Ishikawa (cell line): ENCODE data around the gene LRRC3B.

Experiments used
- CEBPB ChIP-seq: IDR thresholded peaks from 2 replicates; pipeline ENCODE4 v1.6.1; 2012
- CREB1 ChIP-seq: IDR thresholded peaks from 2 replicates; pipeline ENCODE4 v1.6.1; 2012; ENCODE audit warnings: low read depth
- EGR1 ChIP-seq: IDR thresholded peaks from 2 replicates; pipeline ENCODE4 v1.6.1; 2012
- EP300 ChIP-seq: IDR thresholded peaks from 2 replicates; pipeline ENCODE4 v1.6.1; 2012; ENCODE audit warnings: borderline replicate concordance
- FOXM1 ChIP-seq: IDR thresholded peaks from 2 replicates; pipeline ENCODE4 v1.6.1; 2012; ENCODE audit warnings: low read depth, borderline replicate concordance
- NFIC ChIP-seq: IDR thresholded peaks from 2 replicates; pipeline ENCODE4 v1.6.1; 2012
- RAD21 ChIP-seq: IDR thresholded peaks from 2 replicates; pipeline ENCODE4 v1.6.1; 2012; ENCODE audit warnings: low read depth
- TAF1 ChIP-seq: IDR thresholded peaks from 2 replicates; pipeline ENCODE4 v1.6.1; 2012; ENCODE audit warnings: low read depth, mild to moderate bottlenecking
- TCF12 ChIP-seq: IDR thresholded peaks from 2 replicates; pipeline ENCODE4 v1.6.1; 2012; ENCODE audit warnings: low read depth
- TEAD4 ChIP-seq: IDR thresholded peaks from 2 replicates; pipeline ENCODE4 v1.6.1; 2012
- YY1 ChIP-seq: IDR thresholded peaks from 2 replicates; pipeline ENCODE4 v1.6.1; 2012; ENCODE audit warnings: low read depth
- ZBTB7A ChIP-seq: IDR thresholded peaks from 2 replicates; pipeline ENCODE4 v1.6.1; 2012; ENCODE audit warnings: low read depth
- TF ChIP-seq, protein P1 (sequence below): IDR thresholded peaks from 2 replicates; pipeline ENCODE4 v1.6.1; 2012; ENCODE audit warnings: low read depth, mild to moderate bottlenecking
- TF ChIP-seq, protein P2 (sequence below): IDR thresholded peaks from 2 replicates; pipeline ENCODE4 v1.6.1; 2012
- TF ChIP-seq, protein P3 (sequence below): IDR thresholded peaks from 2 replicates; pipeline ENCODE4 v1.6.1; 2012

LRRC3B gene, protein sequence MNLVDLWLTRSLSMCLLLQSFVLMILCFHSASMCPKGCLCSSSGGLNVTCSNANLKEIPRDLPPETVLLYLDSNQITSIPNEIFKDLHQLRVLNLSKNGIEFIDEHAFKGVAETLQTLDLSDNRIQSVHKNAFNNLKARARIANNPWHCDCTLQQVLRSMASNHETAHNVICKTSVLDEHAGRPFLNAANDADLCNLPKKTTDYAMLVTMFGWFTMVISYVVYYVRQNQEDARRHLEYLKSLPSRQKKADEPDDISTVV

DNA sequence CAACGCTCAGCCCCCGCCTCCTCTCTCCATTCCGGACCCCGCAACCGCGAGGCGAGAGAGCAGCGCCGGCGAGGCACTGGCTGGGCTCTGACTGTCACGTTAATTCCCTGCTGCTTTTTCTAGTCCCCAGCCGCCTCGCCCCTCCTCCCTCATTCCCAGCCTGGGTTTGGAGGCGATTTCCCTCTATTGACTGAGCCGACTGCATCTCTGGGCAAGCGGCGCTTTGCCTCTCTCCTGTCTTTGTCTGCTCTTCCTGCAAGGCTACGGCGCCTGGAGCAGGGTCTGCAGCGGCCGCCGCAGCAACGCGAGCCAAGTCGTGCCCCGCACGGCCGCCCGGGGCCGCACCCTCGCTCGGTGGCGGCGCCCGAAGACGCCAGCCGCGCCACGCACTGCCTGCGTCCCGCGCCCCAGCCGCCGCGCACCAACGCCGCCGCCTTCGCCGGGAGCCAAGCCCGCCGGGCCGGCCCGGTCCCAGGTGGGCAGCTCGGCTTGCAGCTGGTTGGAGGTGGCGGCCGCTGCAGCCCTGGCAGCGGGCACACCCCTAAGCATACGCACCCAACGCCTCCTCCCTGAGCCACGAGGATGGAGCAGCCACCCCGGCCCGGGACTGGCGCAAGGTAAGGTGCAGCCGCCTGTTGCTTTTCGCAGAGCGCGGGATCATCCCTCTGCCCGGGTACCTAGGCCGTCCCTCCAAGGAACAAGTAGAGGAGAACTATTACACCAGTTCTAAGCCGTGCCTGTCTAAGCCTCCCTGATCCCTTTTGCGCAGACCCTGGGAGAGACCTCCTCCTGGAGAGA lies at the start of gene LRRC3B:
Gene LRRC3B, plus strand, starts transcription at position 152 of the 798 bp plus-strand sequence. CDS start 86,901 bp downstream, outside the sequence.
- TF ChIP-seq, protein P1, sequence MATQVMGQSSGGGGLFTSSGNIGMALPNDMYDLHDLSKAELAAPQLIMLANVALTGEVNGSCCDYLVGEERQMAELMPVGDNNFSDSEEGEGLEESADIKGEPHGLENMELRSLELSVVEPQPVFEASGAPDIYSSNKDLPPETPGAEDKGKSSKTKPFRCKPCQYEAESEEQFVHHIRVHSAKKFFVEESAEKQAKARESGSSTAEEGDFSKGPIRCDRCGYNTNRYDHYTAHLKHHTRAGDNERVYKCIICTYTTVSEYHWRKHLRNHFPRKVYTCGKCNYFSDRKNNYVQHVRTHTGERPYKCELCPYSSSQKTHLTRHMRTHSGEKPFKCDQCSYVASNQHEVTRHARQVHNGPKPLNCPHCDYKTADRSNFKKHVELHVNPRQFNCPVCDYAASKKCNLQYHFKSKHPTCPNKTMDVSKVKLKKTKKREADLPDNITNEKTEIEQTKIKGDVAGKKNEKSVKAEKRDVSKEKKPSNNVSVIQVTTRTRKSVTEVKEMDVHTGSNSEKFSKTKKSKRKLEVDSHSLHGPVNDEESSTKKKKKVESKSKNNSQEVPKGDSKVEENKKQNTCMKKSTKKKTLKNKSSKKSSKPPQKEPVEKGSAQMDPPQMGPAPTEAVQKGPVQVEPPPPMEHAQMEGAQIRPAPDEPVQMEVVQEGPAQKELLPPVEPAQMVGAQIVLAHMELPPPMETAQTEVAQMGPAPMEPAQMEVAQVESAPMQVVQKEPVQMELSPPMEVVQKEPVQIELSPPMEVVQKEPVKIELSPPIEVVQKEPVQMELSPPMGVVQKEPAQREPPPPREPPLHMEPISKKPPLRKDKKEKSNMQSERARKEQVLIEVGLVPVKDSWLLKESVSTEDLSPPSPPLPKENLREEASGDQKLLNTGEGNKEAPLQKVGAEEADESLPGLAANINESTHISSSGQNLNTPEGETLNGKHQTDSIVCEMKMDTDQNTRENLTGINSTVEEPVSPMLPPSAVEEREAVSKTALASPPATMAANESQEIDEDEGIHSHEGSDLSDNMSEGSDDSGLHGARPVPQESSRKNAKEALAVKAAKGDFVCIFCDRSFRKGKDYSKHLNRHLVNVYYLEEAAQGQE: no peak
- no peak for TF ChIP-seq CEBPB
- no peak for TF ChIP-seq EP300
- TF ChIP-seq TCF12: no peak
- no peak for TF ChIP-seq CREB1
- no peak for TF ChIP-seq YY1
- TF ChIP-seq RAD21: no peak
- TF ChIP-seq, protein P2, sequence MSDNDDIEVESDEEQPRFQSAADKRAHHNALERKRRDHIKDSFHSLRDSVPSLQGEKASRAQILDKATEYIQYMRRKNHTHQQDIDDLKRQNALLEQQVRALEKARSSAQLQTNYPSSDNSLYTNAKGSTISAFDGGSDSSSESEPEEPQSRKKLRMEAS: 0 out of 2 replicates have a peak, but pooled peaks have one; percentile 20

DNA sequence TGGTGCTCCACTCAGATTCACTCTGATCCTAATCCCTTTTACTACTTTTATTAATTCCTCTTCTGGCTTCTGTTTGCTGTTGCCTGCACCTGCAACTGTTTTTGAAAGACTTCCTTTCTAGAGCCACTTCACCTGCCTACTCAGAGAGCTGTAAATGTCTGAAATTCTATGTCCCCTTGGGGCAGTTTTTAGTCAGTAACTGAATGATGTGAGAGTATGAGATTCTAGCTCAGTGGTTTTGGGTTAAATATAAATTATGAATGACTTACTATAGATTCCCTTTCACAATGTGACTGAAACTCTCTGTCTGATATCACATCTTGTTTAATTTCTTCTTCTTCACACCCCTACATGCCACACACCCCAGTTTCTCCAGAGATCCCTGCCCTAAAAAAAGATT lies 47.8 kb upstream of the LRRC3B start:
- no peak for TF ChIP-seq EGR1
- TF ChIP-seq, protein P1: no peak
- TF ChIP-seq FOXM1: no peak
- no peak for TF ChIP-seq TEAD4
- TF ChIP-seq NFIC: no peak
- TF ChIP-seq, protein P2: no peak
- TF ChIP-seq CEBPB: no peak
- TF ChIP-seq ZBTB7A: no peak
- TF ChIP-seq YY1: no peak
- TF ChIP-seq EP300: no peak

DNA sequence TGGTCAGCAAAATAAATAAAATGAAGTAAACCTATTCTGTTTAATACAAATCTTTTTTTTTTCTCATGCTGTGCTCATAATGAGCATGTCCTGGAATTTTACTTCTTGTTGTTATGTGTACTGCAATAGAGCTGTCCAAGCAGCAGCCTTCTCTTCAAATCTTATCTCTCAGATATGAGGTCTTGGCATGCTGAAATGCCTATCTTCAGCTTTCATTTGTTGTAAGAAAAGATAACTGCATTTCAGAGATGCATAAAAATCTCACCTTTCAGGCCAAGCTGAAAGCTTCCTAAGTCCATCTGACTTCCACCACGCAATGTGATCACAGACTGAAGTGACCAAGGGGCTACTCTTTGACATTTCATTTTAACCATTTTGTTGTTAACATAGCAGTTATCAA lies 43.5 kb upstream of the LRRC3B start:
- TF ChIP-seq EP300 (no peak), TAF1 (no peak), TCF12 (no peak), EGR1 (no peak), FOXM1 (no peak), RAD21 (no peak), YY1 (no peak), CREB1 (no peak), CEBPB (no peak), NFIC (no peak), TEAD4 (no peak), ZBTB7A (no peak)
- TF ChIP-seq, protein P1: no peak
- TF ChIP-seq, protein P3, sequence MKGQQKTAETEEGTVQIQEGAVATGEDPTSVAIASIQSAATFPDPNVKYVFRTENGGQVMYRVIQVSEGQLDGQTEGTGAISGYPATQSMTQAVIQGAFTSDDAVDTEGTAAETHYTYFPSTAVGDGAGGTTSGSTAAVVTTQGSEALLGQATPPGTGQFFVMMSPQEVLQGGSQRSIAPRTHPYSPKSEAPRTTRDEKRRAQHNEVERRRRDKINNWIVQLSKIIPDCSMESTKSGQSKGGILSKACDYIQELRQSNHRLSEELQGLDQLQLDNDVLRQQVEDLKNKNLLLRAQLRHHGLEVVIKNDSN: no peak
- TF ChIP-seq, protein P2: no peak

DNA sequence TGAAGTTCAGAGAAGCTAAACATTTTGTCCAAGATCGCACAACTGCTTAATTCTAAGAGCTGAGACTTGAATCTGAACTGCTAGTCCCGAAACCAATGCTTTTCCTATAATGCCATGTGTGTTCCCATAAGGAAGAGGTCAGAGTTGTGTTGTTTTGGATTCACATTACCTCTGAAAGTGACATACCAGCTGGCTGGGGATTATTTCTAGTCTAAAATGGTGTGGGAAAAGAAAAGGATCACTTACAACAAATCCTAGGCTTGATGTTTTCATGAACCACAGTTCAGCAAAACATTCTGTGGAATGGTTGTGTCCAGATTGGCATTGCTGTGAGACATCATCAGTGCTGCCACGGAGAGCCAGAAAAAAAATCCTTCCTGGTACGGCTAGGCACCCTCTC lies 35.0 kb upstream of the LRRC3B start:
- no peak for TF ChIP-seq TCF12
- no peak for TF ChIP-seq YY1
- TF ChIP-seq EGR1: no peak
- TF ChIP-seq CREB1: no peak
- TF ChIP-seq, protein P1: no peak
- TF ChIP-seq ZBTB7A: no peak
- no peak for TF ChIP-seq TAF1
- TF ChIP-seq, protein P3: no peak
- no peak for TF ChIP-seq TEAD4
- TF ChIP-seq FOXM1: no peak
- no peak for TF ChIP-seq RAD21
- TF ChIP-seq EP300: no peak
- TF ChIP-seq CEBPB: no peak
- no peak for TF ChIP-seq NFIC
- TF ChIP-seq, protein P2: no peak
